Measurements from ENCODE around the gene LSP1.
"Not testable (repeated sequence)": the region's sequence is repeated elsewhere in the genome, so short reads cannot be mapped to it uniquely, and the experiment has no call there.

LSP1 gene

GRCh38 chr11:1812274-1812673 lies 40.6 kb upstream of the LSP1 start:
- ChIA-PET CTCF (no interaction called here), POLR2A (ENCODE audit: low non-redundant PET) (no interaction called here)
- TF ChIP-seq CTCF (conservative IDR thresholded peaks at IDR 0.05; ENCODE audit: low read depth) = no peak
- DNase-seq (ENCODE audit: low spot score) = no peak
- no peak overlapping the region for H3K27ac ChIP-seq

DNA sequence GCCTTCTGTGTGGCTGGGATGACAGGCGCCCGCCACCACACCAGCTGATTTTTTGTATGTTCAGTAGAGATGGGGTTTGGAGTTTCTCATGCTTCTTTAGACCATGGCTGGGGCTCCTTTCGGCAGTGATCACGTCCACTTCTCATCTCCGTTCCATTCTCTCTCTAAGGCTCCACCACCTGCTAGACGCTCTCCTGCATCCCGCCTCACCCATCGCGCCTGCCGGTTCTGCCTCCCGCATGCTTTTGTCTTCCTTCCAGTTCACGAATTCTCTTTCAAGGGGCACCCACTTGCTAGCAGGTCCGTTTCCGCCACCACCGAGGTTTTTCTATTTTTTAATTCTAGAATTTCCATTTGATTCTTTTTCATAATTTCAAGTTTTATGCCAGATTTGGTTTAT lies 40.1 kb upstream of the LSP1 start:
- ChIA-PET POLR2A (ENCODE audit: low non-redundant PET) (no interaction called here), CTCF (no interaction called here)
- no peak for TF ChIP-seq CTCF (conservative IDR thresholded peaks at IDR 0.05; ENCODE audit: low read depth)

DNA sequence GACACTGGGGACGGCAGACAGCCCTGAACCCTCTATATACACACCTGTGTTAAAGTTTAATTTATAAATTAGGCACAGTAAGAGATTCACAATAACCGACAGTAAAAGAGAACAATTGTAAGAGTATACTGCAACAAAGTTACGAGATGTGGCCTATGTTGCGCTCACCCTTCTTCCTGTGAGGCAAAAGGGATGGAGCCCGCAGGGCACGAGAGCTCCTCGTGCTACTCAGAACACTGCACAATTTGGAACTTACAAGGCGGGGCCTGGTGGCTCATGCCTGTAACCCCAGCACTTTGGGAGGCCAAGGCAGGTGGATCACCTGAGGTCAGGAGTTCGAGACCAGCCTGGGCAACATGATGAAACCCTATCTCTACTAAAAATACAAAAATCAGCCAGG lies 39.5 kb upstream of the LSP1 start:
- DNase-seq (ENCODE audit: low spot score); H3K27ac ChIP-seq; POLR2A ChIA-PET (ENCODE audit: low non-redundant PET); CTCF ChIA-PET: not testable (repeated sequence)

More for the DNA sequence above, 40.1 kb upstream of the LSP1 start:
- no peak overlapping the region for H3K27ac ChIP-seq
- no peak for DNase-seq (ENCODE audit: low spot score)

GRCh38 chr11:1814691-1815090 lies 38.2 kb upstream of the LSP1 start:
- CTCF ChIA-PET = no interaction called here

DNA sequence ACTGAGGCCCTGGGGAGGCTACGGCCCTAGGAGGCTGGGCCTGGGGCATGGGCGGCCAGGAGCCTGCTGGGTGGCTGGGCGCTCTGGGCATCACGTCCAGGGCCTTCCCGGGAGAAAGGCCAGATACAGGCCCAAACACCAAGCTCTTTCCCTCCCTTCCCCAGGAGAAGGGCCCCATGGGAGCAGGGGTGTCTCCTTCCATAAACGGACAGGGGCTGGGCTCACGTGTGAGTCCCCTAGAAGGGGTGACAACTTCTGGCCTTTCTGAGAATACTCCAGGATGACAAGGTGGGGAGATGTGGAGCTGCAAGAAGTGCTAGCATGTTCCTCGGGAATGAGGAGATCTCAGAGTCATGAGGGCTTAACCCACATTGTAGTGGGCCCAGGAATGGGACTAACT lies 37.6 kb upstream of the LSP1 start:
- ChIA-PET CTCF (no interaction called here), POLR2A (ENCODE audit: low non-redundant PET) (no interaction called here)
- no peak for TF ChIP-seq CTCF (conservative IDR thresholded peaks at IDR 0.05; ENCODE audit: low read depth)
- DNase-seq (ENCODE audit: low spot score) = no peak
- no peak overlapping the region for H3K27ac ChIP-seq

More at GRCh38 chr11:1814691-1815090, 38.2 kb upstream of the LSP1 start:
- H3K27ac ChIP-seq = no peak overlapping the region
- TF ChIP-seq CTCF (conservative IDR thresholded peaks at IDR 0.05; ENCODE audit: low read depth) = no peak
- POLR2A ChIA-PET (ENCODE audit: low non-redundant PET) = no interaction called here
- DNase-seq (ENCODE audit: low spot score) = no peak

DNA sequence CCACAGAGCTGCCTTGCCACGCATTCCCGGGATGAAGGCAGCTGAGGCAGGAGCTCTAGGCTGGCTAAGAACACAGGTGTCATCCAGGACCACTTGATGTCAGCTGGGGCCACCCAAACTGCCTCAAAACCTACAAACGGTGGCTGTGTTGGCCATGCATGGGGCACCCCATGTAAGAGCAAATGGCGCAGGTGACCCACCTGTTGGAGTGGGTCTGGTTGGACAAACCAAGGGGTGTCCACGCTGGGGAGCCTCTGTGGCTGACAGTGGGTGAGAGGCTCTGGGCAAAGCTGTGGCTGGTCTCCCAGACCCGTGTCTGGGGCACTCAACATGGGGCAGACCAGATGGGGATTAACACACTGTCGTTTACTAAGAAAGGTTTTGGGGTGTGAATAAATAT lies 37.1 kb upstream of the LSP1 start:
- ChIA-PET CTCF (interaction anchor here (0.6 kb wide), 2 partner anchors 8 to 43 kb away, joined by 3 read pairs; no protein-coding TSS in a partner anchor), POLR2A (ENCODE audit: low non-redundant PET) (no interaction called here)
- no peak for TF ChIP-seq CTCF (conservative IDR thresholded peaks at IDR 0.05; ENCODE audit: low read depth)
- no peak for DNase-seq (ENCODE audit: low spot score)
- no peak overlapping the region for H3K27ac ChIP-seq

DNA sequence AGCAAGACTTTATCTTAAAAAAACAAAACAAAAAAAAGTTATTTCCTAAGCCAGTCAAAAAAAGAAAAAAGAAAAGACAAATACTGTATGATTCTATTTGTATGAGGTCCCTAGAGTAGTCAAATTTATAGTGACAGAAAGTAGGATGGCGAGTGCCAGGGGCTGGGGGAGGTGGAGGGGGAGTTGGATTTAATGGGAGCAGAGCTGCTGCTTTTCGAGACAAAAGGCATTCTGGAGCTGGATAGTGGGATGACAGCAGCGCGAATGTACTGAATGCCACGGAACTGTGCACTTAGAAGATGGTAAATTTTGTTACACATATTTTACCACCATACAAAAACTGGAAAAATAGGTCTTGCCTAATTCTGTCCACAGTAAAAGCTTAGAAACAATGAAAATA lies 35.9 kb upstream of the LSP1 start:
- no peak overlapping the region for H3K27ac ChIP-seq
- no peak for TF ChIP-seq CTCF (conservative IDR thresholded peaks at IDR 0.05; ENCODE audit: low read depth)
- ChIA-PET POLR2A (ENCODE audit: low non-redundant PET) (no interaction called here), CTCF (interaction anchor here (0.5 to 0.6 kb wide), 2 partner anchors 15 to 242 kb away, joined by 3 read pairs; no protein-coding TSS in a partner anchor)
- no peak for DNase-seq (ENCODE audit: low spot score)

All from RWPE1 (cell line).